Lower leg skin (tissue), 4 donors: ENCODE measurements around the gene MYH15. TPM values are rescaled to one million over a fixed set of nuclear protein-coding genes. Genes with fewer than 3 reads are reported as not detected.
A peak's percentile ranks its signal among the peaks of the same experiment; 100 is the strongest.

Experiments
- DNase-seq, 2 donors: peaks; one replicate each; pipeline ENCODE4 v3.0.0-alpha.2; 2019; ENCODE audit warnings: low spot score in 2 of 2
- H3K4me3 ChIP-seq: fragments of 200-600 bp; sonication (generic); 2 replicates; pipeline ENCODE4 v1.5.1; 2017; ENCODE audit warnings: mild to moderate bottlenecking, low read depth; ENCODE audit not compliant: poor library complexity, severe bottlenecking
- CTCF ChIP-seq, 3 donors: fragments of 450-650 bp; IDR thresholded peaks; one replicate each; pipeline ENCODE4 v1.5.1; 2016; ENCODE audit warnings: antibody characterized with exemption in 3 of 3, mild to moderate bottlenecking in 3 of 3, moderate library complexity in 2 of 3
- POLR2A ChIP-seq, 2 donors: fragments of 450-650 bp; IDR thresholded peaks; one replicate each; pipeline ENCODE4 v1.6.1; 2016 to 2017; ENCODE audit warnings: antibody characterized with exemption in 2 of 2, mild to moderate bottlenecking in 1 of 2, moderate library complexity in 1 of 2
- WGBS, 2 donors: methylation state at CpG; one replicate each; pipeline ENCODE4 v1.1.5; 2018; 5-methylcytosine and 5-hydroxymethylcytosine counted together
- intact Hi-C: fragments of 100-400 bp; cut with DNase I; formaldehyde crosslinking; loops from one replicate; pipeline ENCODE4 v1.15.0; 2023; ENCODE audit warnings: low total_unique reads
- total RNA-seq, 4 donors: library from RNA; depleted of rRNA; stranded (reverse); fragments of >200 nt; gene quantifications; one replicate each; pipeline ENCODE4 v1.1.0, GENCODE V29; 2016

MYH15 gene
- total RNA-seq, 4 donors from 2014 or later = 0.04 to 0.88 (median 0.27) TPM

DNA sequence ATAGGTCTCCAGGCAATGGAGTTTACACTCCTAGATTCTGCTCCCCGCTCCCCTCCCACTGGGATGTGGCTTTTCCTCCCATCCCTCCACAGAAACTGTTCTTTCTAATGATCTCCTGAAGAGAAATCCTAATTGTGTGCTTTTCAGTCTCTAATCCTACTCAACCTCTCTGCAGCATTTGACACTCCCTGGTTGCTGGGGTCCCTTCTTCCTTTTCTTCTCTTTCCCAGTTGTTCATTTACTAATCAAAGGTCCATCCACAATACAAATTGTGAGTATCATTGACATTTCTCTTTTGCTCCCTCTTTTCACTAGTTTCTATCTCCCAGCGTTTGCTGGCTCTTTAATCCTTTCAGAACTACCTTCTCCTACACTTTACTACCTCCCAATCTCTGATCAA lies 6.5 kb upstream of the MYH15 start:
- no peak overlapping the region for H3K4me3 ChIP-seq
- intact Hi-C loops = loop anchor here (5.0 kb wide), 1 partner anchor 1550 kb away; no protein-coding TSS in a partner anchor
- WGBS, 2 donors = 88 to 90% methylated on average over 2 of the region's 2 CpGs
- TF ChIP-seq CTCF (IDR thresholded peaks at IDR 0.05) (no peak), POLR2A (IDR thresholded peaks at IDR 0.05) (no peak)
- no peak for DNase-seq

GRCh38 chr3:108513961-108514360 lies 3.6 kb upstream of the MYH15 start:
- intact Hi-C loops = no loop called here
- 66 to 83% methylated on average over 3 of the region's 3 CpGs for WGBS, 2 donors
- no peak overlapping the region for H3K4me3 ChIP-seq
- no peak for DNase-seq
- no peak for TF ChIP-seq POLR2A (IDR thresholded peaks at IDR 0.05)
- no peak for TF ChIP-seq CTCF (IDR thresholded peaks at IDR 0.05)

DNA sequence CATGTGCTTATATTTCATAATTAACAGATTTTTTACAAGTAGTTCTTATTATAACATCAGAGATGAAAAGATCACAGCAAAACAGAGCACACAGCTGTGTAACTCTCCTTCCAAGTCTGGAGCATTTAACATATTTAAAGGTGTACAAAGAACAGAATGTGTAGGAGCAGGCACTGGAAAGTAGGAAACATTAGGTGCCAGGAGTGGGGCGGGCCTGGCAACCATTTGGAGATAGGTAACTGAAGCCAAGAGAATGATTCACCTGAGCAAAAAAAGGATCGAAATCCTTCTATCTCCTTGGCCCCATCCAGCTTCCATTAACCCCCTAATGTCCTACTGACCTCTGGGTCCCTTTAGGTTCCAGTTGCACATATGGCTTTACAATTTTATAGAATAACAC lies 2.3 kb upstream of the MYH15 start:
- 45 to 50% methylated on average over 2 of the region's 2 CpGs for WGBS, 2 donors
- peak in 1 of 2 donors; percentile 19 for DNase-seq
- TF ChIP-seq POLR2A (IDR thresholded peaks at IDR 0.05) = no peak
- TF ChIP-seq CTCF (IDR thresholded peaks at IDR 0.05) = no peak
- H3K4me3 ChIP-seq = no peak overlapping the region
- intact Hi-C loops = no loop called here

GRCh38 chr3:108511490-108511889 lies 1.1 kb upstream of the MYH15 start:
- no peak for DNase-seq
- TF ChIP-seq POLR2A (IDR thresholded peaks at IDR 0.05) (no peak), CTCF (IDR thresholded peaks at IDR 0.05) (no peak)
- H3K4me3 ChIP-seq = no peak overlapping the region
- intact Hi-C loops = no loop called here

GRCh38 chr3:108511055-108511454 lies 659 bp upstream of the MYH15 start:
- TF ChIP-seq POLR2A (IDR thresholded peaks at IDR 0.05) (no peak), CTCF (IDR thresholded peaks at IDR 0.05) (no peak)
- intact Hi-C loops = no loop called here
- H3K4me3 ChIP-seq = no peak overlapping the region
- 84 to 87% methylated on average over 4 of the region's 4 CpGs for WGBS, 2 donors
- no peak for DNase-seq

DNA sequence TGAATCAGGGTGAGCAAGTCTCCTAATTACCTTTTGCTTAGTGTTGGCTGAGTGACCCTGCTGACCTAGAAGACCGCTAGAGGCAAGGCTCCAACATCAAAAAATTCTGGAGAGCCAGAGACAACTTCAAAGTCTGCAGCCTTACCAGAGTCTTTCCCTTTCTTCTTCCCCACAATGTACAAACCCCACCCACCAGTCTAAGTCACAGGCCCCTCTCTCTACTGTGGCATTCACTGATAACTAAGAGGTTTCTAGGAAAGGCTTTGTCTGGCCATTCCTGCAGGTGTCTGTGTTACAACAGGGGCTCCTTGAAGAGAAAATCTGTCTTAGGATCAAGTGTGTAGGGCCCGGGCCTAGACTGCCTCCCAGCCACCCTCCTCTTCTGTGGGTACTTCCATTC lies 525 bp downstream of the MYH15 start:
- no peak overlapping the region for H3K4me3 ChIP-seq
- intact Hi-C loops = no loop called here
- no peak for TF ChIP-seq CTCF (IDR thresholded peaks at IDR 0.05)
- no peak for TF ChIP-seq POLR2A (IDR thresholded peaks at IDR 0.05)
- 83 to 87% methylated on average over 2 of the region's 2 CpGs for WGBS, 2 donors
- no peak for DNase-seq
